Keratinocyte (primary cell): ENCODE data around the gene MFSD6. TPM values are rescaled to one million over a fixed set of nuclear protein-coding genes. Genes with fewer than 3 reads are reported as not detected.

ENCODE experiments used
- DNase-seq: peaks from one replicate; pipeline ENCODE4 v3.0.0-alpha.2; 2011; ENCODE audit warnings: low read depth, missing footprints, low spot score
- FAIRE-seq: peaks from 2 replicates; lab custom pipeline; 2011; peaks lifted over from hg19 to GRCh38; lab: Jason Lieb, UNC
- H2AFZ ChIP-seq: 2 replicates; pipeline ENCODE4 v1.6.0; 2012; ENCODE audit warnings: low read length, control low read depth, inconsistent platforms; ENCODE audit not compliant: control insufficient read depth
- H3K27ac ChIP-seq: 2 replicates; pipeline ENCODE4 v1.5.1; 2011; ENCODE audit warnings: low read length; ENCODE audit not compliant: control insufficient read depth, insufficient read depth
- H3K27me3 ChIP-seq: 3 replicates; pipeline ENCODE4 v1.6.0; 2011; ENCODE audit warnings: low read length; ENCODE audit not compliant: control insufficient read depth, insufficient read depth; ENCODE audit errors: extremely low read depth
- H3K36me3 ChIP-seq, 2 experiments: 2 replicates in 1 of 2; 3 replicates in 1 of 2; pipeline ENCODE4 v1.5.1; 2011; ENCODE audit warnings: low read length in 2 of 2, mild to moderate bottlenecking in 1 of 2; ENCODE audit not compliant: control insufficient read depth in 2 of 2, insufficient read depth in 2 of 2; ENCODE audit errors: extremely low read depth in 1 of 2
- H3K4me1 ChIP-seq: 3 replicates; pipeline ENCODE4 v1.5.1; 2011; ENCODE audit warnings: low read length; ENCODE audit not compliant: control insufficient read depth, insufficient read depth; ENCODE audit errors: extremely low read depth
- H3K4me2 ChIP-seq: 3 replicates; pipeline ENCODE4 v1.6.0; 2011; ENCODE audit warnings: low read depth, low read length; ENCODE audit not compliant: control insufficient read depth, insufficient read depth; ENCODE audit errors: extremely low read depth
- H3K4me3 ChIP-seq, 3 experiments: fragments of 200-600 bp in 1 of 3; sonication (generic) in 1 of 3; 2 replicates in 2 of 3; 3 replicates in 1 of 3; pipeline ENCODE4 v1.5.1; 2011 to 2016; ENCODE audit warnings: low read length in 3 of 3, mild to moderate bottlenecking in 3 of 3, control low read depth in 2 of 3, inconsistent platforms in 1 of 3, low read depth in 1 of 3, mixed read lengths in 1 of 3, mixed run types in 1 of 3, moderate library complexity in 1 of 3; ENCODE audit not compliant: control insufficient read depth in 2 of 3, insufficient read depth in 2 of 3; ENCODE audit errors: extremely low read depth in 1 of 3
- H3K79me2 ChIP-seq: 2 replicates; pipeline ENCODE4 v1.6.0; 2012; ENCODE audit warnings: low read length; ENCODE audit not compliant: control insufficient read depth, insufficient read depth
- H3K9ac ChIP-seq: 3 replicates; pipeline ENCODE4 v1.6.0; 2011; ENCODE audit warnings: low read length; ENCODE audit not compliant: control insufficient read depth, insufficient read depth; ENCODE audit errors: extremely low read depth
- H3K9me1 ChIP-seq: 3 replicates; pipeline ENCODE4 v1.6.0; 2011; ENCODE audit warnings: low read length; ENCODE audit not compliant: control insufficient read depth, insufficient read depth; ENCODE audit errors: extremely low read depth
- H3K9me3 ChIP-seq: 2 replicates; pipeline ENCODE4 v1.5.1; 2012; ENCODE audit warnings: low read depth, low read length; ENCODE audit not compliant: control insufficient read depth
- H4K20me1 ChIP-seq: 3 replicates; pipeline ENCODE4 v1.6.0; 2011; ENCODE audit warnings: low read length; ENCODE audit not compliant: control insufficient read depth, insufficient read depth; ENCODE audit errors: extremely low read depth
- CTCF ChIP-seq, 3 experiments: IDR thresholded peaks in 1 of 3; conservative IDR thresholded peaks in 1 of 3; optimal IDR thresholded peaks in 1 of 3; 2 replicates in 2 of 3; 3 replicates in 1 of 3; pipeline versions ENCODE3 to v1.5.1; 2011; ENCODE audit warnings: low read length in 3 of 3, mild to moderate bottlenecking in 3 of 3, moderate library complexity in 2 of 3, control low read depth in 1 of 3, inconsistent platforms in 1 of 3; ENCODE audit not compliant: insufficient read depth in 2 of 3; ENCODE audit errors: extremely low read depth in 1 of 3
- EZH2 ChIP-seq: IDR thresholded peaks from one replicate; pipeline ENCODE4 v1.6.1; 2012; ENCODE audit warnings: inconsistent platforms, mild to moderate bottlenecking, low read length, moderate library complexity
- dilution Hi-C: fragments of 300-500 bp; cut with MboI; formaldehyde crosslinking; loops from one replicate; pipeline ENCODE4 v1.7.0; 2020; ENCODE audit warnings: low sequenced_read_pairs; ENCODE audit not compliant: extremely low pct_ligation_motif_present
- polyA plus RNA-seq, 5 experiments: library from polyadenylated mRNA; depleted of rRNA in 3 of 5; stranded (reverse) in 3 of 5; stranded (forward) in 1 of 5; unstranded in 1 of 5; fragments of >200 nt; gene quantifications; 1 replicate in 1 of 5; 2 replicates in 3 of 5; 3 replicates in 1 of 5; pipeline versions ENCODE4 v1.2.1 to v1.2.3, GENCODE V29; 2011 to 2012; ENCODE audit warnings: missing spikeins in 2 of 5, low read depth in 1 of 5, low replicate concordance in 1 of 5

MFSD6 gene
- polyA plus RNA-seq, 1 donor (not counting 4 experiments of a cell fraction or from before 2014, with no cell fraction given), result 11.0 TPM

- dilution Hi-C loops, result no loop called here
- Histone ChIP-seq H3K4me3 (no peak overlapping the region), H3K4me2 (no peak overlapping the region), H3K27ac (no peak overlapping the region), H3K9me3 (no peaks in the 10 kb centered on the region), H4K20me1 (no peaks in the 10 kb centered on the region), H3K9ac (no peak overlapping the region), H3K4me1 (peaks cover 18% of the 10 kb centered on the region), H3K27me3 (no peaks in the 10 kb centered on the region), H3K36me3 (no peaks in the 10 kb centered on the region), H2AFZ (no peak overlapping the region), H3K9me1 (peaks cover 2% of the 10 kb centered on the region), H3K79me2 (no peaks in the 10 kb centered on the region)
- TF ChIP-seq EZH2 (no peak), CTCF (optimal IDR thresholded peaks at IDR 0.05 in 1 of 3, IDR thresholded peaks at IDR 0.05 in 1 of 3, conservative IDR thresholded peaks at IDR 0.05 in 1 of 3; ENCODE audit: extremely low read depth in 1 of 3, insufficient read depth in 2 of 3, low read length in 3 of 3) (no peak)
- DNase-seq, result no peak
- FAIRE-seq, result no peak
Observed at GRCh38 chr2:190415794-190416775, 7.9 kb downstream of the MFSD6 start.

GRCh38 chr2:190417045-190417842, 9.1 kb downstream of the MFSD6 start:
- peaks cover 18% of the 10 kb centered on the region for H3K4me1 ChIP-seq
- H3K79me2 ChIP-seq, result no peaks in the 10 kb centered on the region
- no peak overlapping the region for H3K27ac ChIP-seq
- peaks cover 2% of the 10 kb centered on the region for H3K9me1 ChIP-seq
- DNase-seq (no peak), FAIRE-seq (no peak)
- H3K9me3 ChIP-seq, result no peaks in the 10 kb centered on the region
- no peak overlapping the region for H3K9ac ChIP-seq
- no peak overlapping the region for H2AFZ ChIP-seq
- dilution Hi-C loops, result no loop called here
- H4K20me1 ChIP-seq, result no peaks in the 10 kb centered on the region
- H3K27me3 ChIP-seq, result no peaks in the 10 kb centered on the region
- TF ChIP-seq CTCF (optimal IDR thresholded peaks at IDR 0.05 in 1 of 3, IDR thresholded peaks at IDR 0.05 in 1 of 3, conservative IDR thresholded peaks at IDR 0.05 in 1 of 3; ENCODE audit: extremely low read depth in 1 of 3, insufficient read depth in 2 of 3, low read length in 3 of 3) (no peak), EZH2 (no peak)
- no peak overlapping the region for H3K4me3 ChIP-seq
- H3K36me3 ChIP-seq, result no peaks in the 10 kb centered on the region
- H3K4me2 ChIP-seq, result no peak overlapping the region
